Occipital lobe (tissue), 2 donors: ENCODE results near the gene ANAPC2. TPM values are rescaled to one million over a fixed set of nuclear protein-coding genes. Genes with fewer than 3 reads are reported as not detected.

Experiments
- DNase-seq: peaks from one replicate; lab custom pipeline; 2025; lab: John Stamatoyannopoulos, UW
- total RNA-seq: library from RNA; depleted of rRNA; stranded (reverse); fragments of >200 nt; gene quantifications from one replicate; pipeline ENCODE4 v1.2.3, GENCODE V29; 2014

ANAPC2 gene
- total RNA-seq, 1 donor from 2014 or later, result 19.3 TPM

- peak; percentile 22 for DNase-seq
These were observed 11.8 kb downstream of the ANAPC2 start for GRCh38 chr9:137176302-137177182.

GRCh38 chr9:137175345-137175961 lies 12.9 kb downstream of the ANAPC2 start:
- DNase-seq, result no peak

GRCh38 chr9:137174722-137175293 lies 13.6 kb downstream of the ANAPC2 start:
- no peak for DNase-seq

- DNase-seq, result no peak
These were observed 14.3 kb downstream of the ANAPC2 start for GRCh38 chr9:137173796-137174664.

GRCh38 chr9:137172901-137173795 lies 15.2 kb downstream of the ANAPC2 start:
- DNase-seq, result no peak

GRCh38 chr9:137171149-137171900 lies 17.0 kb downstream of the ANAPC2 start:
- DNase-seq, result no peak

- DNase-seq, result no peak
These were observed 17.7 kb downstream of the ANAPC2 start for GRCh38 chr9:137170486-137171148.

GRCh38 chr9:137169896-137170358 lies 18.4 kb downstream of the ANAPC2 start, which contains the start of gene LRRC26:
TSS of gene LRRC26 (minus strand) at chr9:137170051. CDS start at chr9:137169943, 108 bp downstream.
- DNase-seq, result no peak

- peak; percentile 54 for DNase-seq
These were observed 19.2 kb downstream of the ANAPC2 start for GRCh38 chr9:137168904-137169856.

- DNase-seq, result no peak
These were observed 19.8 kb downstream of the ANAPC2 start for GRCh38 chr9:137168573-137168903.

GRCh38 chr9:137167747-137168572 lies 20.4 kb downstream of the ANAPC2 start:
- DNase-seq, result no peak

GRCh38 chr9:137167277-137167746 lies 21.0 kb downstream of the ANAPC2 start:
- DNase-seq, result no peak

- DNase-seq, result peak; percentile 25
These were observed 21.8 kb downstream of the ANAPC2 start for GRCh38 chr9:137166380-137167229.

- DNase-seq, result no peak
These were observed 23.0 kb downstream of the ANAPC2 start for GRCh38 chr9:137165250-137165836.
